NCI-H2196 (cell line): ENCODE measurements around the gene ACSL5.
"Not testable (repeated sequence)": the region's sequence is repeated elsewhere in the genome, so short reads cannot be mapped to it uniquely, and the experiment has no call there.

Source experiments
- DNase-seq: peaks from one replicate; lab custom pipeline; 2025; ENCODE audit not compliant: unreplicated experiment; lab: John Stamatoyannopoulos, UW

ACSL5 gene

DNA sequence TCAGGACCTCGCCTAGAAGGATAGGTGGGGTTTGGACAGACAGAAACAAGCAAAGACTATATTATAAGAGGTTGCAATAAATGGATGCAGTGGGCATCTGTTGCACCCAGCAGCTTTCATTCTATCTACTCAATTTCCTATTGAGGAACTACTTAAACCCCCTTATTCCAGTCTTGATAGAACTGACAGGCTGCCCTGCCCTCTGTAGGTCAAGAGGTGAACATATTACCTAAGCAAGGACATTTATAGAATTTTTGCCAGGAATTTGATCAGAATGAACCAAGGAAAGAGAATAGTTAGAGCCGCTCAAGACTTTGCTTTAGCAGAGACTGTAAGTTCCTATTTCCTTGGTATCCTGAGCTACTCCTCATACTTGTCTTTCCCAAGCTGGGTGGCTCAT is 82.6 kb downstream of the ACSL5 start:
- DNase-seq = no peak

DNA sequence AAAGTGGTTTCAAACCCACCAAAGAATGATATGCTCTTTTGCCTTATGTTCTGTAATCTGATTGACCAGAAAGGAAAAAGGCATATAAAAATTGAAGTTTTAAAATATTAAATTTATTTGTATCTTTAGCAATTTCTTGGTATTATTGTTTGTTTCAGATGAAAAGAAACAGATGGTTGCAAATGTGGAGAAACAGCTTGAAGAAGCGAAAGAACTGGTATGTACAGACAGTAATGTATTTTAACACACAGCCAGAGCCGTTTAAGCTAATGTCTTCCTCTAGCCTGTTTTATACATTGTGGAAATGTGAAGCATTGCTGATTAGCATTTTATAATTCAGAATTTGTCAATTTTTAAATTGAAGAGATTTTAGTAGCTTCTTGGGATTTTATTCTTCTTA is 86.5 kb downstream of the ACSL5 start:
- no peak for DNase-seq

DNA sequence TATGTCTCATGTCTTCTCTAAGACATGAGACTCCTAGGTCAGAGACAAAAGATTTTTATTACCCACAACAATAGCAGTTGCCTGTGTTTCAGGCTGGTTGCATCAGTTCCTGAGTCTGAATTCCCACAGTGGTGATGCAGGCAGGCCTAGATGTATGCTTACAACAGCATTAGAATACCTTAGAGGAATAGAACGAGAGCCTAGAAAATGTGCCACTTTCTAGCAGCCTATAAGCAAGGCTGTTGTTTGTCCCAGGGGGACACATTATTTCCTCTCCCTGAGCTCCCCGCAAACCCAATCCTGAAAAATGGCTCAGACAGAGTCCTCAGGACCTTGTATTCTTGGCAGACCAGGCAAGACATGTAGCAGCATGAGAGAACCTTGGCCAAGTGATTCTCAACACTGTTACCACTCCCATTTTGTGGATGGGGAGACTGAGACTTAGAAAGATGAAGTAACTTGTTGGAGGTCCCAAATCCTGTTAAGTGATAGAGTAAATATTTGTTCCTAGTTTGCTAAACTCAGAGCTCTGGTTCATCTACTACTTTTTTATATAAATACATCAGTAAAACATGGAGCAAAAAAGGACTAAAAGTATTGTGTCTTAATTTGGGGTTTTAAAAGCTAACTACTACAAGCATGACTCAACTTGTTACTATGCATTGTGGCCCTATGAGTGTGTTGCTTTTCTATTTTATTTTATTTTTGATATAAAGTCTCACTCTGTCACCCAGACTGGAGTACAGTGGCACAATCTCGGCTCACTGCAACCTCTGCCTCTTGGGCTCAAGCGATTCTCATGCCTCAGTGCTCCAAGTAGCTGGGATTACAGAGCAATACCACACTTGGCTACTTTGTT is 87.3 kb downstream of the ACSL5 start:
- DNase-seq = no peak

DNA sequence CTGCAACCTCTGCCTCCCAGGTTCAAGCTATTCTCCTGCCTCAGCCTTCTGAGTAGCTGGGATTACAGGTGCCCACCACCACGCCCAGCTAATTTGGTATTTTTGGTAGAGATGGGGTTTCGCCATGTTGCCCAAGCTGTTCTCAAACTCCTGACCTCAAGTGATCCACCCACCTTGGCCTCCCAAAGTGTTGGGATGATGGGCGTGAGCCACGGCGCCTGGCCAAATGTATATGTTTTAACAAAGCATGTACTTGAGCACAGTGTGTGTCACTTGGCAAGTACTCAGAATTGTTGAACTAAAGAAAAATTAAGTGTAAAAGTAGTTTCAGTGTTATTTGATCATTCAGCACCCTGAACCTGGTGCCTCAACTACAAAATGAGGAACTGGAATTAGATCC is 90.2 kb downstream of the ACSL5 start:
- DNase-seq = not testable (repeated sequence)

DNA sequence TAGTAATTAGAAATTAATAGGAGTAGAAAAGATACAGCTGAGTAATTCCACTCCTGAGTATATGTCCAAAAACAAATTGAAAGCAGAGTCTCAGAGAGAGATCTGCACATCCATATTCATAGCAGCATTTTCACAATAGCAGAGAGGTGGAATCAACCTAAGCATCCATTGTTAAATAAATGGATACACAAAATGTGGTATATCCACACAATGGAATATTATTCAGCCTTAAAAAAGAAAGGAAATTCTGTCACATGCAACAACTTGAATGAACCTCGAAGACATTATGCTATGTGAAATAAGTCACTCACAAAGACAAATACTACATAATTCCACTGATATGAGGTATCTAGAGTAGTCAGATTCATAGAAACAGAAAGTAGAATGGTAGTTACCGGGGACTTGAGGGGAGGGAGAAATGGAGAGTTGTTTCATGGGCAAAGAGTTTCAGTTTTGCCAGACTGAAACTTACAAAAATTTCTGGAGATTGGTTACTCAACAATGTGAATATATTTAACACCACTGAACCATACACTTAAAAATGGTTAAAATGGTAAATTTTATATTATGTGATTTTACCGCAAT is 91.5 kb downstream of the ACSL5 start:
- no peak for DNase-seq

DNA sequence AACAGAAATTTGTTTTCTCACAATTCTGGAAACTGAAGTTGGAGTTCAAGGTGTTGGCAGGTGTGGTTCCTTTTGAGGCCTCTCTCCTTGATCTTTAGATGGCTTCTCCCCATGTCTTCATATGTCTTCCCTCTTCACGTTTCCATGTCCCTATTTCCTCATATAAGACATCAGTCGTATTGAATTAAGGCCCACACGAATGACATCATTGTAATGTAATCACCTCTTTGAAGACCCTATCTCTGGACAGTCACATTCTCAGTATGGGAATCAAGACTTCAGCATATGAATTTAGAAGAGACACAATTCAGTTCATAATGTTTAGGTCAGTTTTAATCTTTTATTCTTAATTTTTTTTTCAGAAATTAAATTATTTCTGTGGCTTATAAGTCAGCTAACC is 92.9 kb downstream of the ACSL5 start:
- no peak for DNase-seq

DNA sequence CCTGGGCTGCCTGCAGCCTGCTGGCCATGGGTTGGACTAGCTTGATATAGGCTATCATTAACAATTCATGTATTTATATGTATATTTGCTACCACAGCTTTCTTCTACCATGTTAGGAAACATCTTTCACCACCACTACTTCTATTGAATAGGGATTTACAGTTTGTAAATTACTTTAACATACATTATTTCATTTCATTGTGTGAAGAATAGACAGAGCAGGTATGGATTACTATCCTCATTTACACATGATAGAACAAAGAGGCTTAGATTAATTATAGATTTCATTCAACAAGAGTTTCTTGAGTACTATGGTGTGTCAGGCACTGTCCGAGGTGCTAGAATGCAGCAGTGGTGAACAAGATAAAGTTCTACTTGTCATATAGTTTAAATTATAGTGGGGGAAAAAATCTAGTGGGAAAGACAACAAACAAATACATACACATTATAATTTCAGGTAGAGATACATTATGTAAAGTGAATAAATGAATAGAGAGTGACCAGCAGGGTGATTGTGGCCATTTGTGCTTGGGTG is 93.7 kb downstream of the ACSL5 start:
- DNase-seq = no peak

DNA sequence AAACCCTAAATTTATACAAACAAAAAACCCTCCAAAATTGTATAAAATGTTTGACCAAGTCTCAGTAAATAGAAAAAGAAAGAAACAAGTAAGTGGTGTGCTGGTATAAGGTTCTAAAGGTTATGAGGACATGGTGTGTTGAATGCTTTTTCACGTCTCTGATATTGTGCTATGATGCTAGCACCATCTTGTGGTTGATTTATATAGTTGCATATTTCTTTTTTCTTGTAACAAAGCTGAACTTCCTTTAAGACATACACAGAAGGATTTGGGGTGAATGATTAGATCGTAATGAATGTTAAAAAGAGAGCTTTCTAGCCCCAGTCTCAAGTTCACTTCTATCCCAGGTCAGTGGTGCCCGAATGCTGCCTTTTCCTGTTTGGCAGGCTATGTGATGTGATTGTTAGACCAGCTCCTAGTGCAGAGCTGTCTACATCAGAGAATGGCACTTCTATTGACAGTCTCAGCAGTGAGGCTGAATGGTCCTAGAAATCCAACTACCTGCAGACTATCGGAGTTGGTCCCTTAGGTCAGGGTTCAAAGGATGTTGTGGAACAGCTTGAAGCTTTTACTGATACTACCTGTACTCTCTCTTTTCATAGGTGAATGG is 98.1 kb downstream of the ACSL5 start:
- DNase-seq = peak; percentile 9

DNA sequence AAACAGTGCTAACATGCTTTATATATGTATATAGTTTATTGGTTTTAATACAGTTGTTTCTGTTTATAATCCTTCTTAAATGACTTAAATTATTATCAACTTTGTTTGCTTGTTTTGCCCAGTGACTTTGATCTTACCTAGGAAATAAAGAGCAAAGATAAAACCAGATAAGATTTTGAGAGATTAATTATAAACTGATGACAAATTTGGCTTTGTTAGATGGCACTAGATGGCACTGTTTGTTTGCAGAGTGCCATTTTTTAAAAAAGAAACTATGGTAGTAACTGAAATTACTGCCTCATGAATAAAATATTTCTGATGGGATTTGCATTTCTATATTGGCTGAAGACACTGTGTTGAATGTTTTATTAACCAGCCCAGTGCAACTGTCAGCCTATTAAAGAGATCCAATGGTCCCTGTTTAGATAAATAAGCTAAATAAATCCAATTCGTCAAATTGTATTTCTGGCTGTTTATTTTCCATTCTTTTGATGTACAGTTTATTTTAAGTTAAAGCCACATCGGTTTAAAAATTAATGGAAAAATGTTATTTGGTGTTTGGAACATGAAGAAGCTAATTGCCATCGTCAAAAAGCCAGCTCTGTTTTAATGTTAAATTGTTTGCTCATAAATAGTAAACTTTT is 101.8 kb downstream of the ACSL5 start:
- DNase-seq = no peak
